Breast epithelium (tissue), 3 donors: ENCODE measurements around the gene LRRFIP2.

Experiments used
- CTCF ChIP-seq, 3 donors: fragments of 450-650 bp; IDR thresholded peaks; one replicate each; pipeline ENCODE4 v1.5.1; 2016 to 2017; ENCODE audit warnings: antibody characterized with exemption in 3 of 3, mild to moderate bottlenecking in 3 of 3, moderate library complexity in 3 of 3
- POLR2A ChIP-seq: fragments of 450-650 bp; IDR thresholded peaks from one replicate; pipeline ENCODE4 v1.6.1; 2016; ENCODE audit warnings: antibody characterized with exemption, mild to moderate bottlenecking, moderate library complexity

- TF ChIP-seq CTCF (IDR thresholded peaks at IDR 0.05), result no peak
- TF ChIP-seq POLR2A, result no peak
Measured at GRCh38 chr3:37029516-37030163, 144.7 kb downstream of the LRRFIP2 start.
